Measurements from ENCODE around the gene HAUS7. TPM values are rescaled to one million over a fixed set of nuclear protein-coding genes. Genes with fewer than 3 reads are reported as not detected.
"Not testable (repeated sequence)": the region's sequence is repeated elsewhere in the genome, so short reads cannot be mapped to it uniquely, and the experiment has no call there.

The HAUS7 gene
- total RNA-seq, 1 donor from 2014 or later: 31.3 TPM

GRCh38 chrX:153406011-153406410 lies 64.4 kb downstream of the HAUS7 start:
- peaks cover 19% of the 10 kb centered on the region for H3K27me3 Mint-ChIP-seq (ENCODE audit: low read depth)
- no peak overlapping the region for H3K27ac Mint-ChIP-seq (ENCODE audit: unreplicated experiment)
- TF ChIP-seq CTCF (IDR thresholded peaks at IDR 0.05): no peak
- peak; percentile 44 for DNase-seq (ENCODE audit: low spot score)
- peaks cover 11% of the 10 kb centered on the region for H3K9me3 Mint-ChIP-seq (ENCODE audit: low read depth)
- H3K4me1 Mint-ChIP-seq (ENCODE audit: low read depth): no peaks in the 10 kb centered on the region
- no peak overlapping the region for H3K4me3 Mint-ChIP-seq (ENCODE audit: unreplicated experiment)
- H3K36me3 Mint-ChIP-seq (ENCODE audit: low read depth): no peaks in the 10 kb centered on the region

- DNase-seq (ENCODE audit: low spot score): peak; percentile 19
- Mint-ChIP-seq H3K27ac (ENCODE audit: unreplicated experiment) (no peak overlapping the region), H3K9me3 (ENCODE audit: low read depth) (peaks cover 11% of the 10 kb centered on the region), H3K4me1 (ENCODE audit: low read depth) (no peaks in the 10 kb centered on the region), H3K36me3 (ENCODE audit: low read depth) (no peaks in the 10 kb centered on the region), H3K27me3 (ENCODE audit: low read depth) (peaks cover 19% of the 10 kb centered on the region), H3K4me3 (ENCODE audit: unreplicated experiment) (no peak overlapping the region)
- TF ChIP-seq CTCF (IDR thresholded peaks at IDR 0.05): no peak
Measured at GRCh38 chrX:153405426-153405825, 65.0 kb downstream of the HAUS7 start.

DNA sequence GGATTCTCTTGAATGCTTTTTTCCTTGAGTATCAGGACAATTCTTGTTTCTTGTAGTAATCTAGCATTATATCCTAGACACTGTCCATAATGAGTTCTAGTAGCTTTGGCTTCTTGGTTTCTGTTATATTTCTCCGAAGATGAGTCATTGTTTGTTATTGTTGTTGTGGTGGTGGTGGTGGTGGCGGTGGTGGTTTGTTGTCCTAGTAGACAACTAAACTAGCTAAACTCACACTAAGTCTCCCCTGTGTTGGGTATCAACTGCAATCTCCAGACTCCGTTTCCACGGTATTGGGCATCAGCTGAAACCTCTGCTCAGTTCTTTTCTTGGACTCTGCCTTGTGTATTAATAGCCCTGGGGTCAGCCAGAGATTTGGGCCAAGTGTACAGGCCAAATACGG lies 66.0 kb downstream of the HAUS7 start:
- H3K4me3 Mint-ChIP-seq (ENCODE audit: unreplicated experiment); H3K27ac Mint-ChIP-seq (ENCODE audit: unreplicated experiment); H3K36me3 Mint-ChIP-seq (ENCODE audit: low read depth); H3K4me1 Mint-ChIP-seq (ENCODE audit: low read depth): not testable (repeated sequence)
- DNase-seq (ENCODE audit: low spot score): peak; percentile 9
- Mint-ChIP-seq H3K9me3 (ENCODE audit: low read depth) (peaks cover 11% of the 10 kb centered on the region), H3K27me3 (ENCODE audit: low read depth) (peaks cover 19% of the 10 kb centered on the region)

DNA sequence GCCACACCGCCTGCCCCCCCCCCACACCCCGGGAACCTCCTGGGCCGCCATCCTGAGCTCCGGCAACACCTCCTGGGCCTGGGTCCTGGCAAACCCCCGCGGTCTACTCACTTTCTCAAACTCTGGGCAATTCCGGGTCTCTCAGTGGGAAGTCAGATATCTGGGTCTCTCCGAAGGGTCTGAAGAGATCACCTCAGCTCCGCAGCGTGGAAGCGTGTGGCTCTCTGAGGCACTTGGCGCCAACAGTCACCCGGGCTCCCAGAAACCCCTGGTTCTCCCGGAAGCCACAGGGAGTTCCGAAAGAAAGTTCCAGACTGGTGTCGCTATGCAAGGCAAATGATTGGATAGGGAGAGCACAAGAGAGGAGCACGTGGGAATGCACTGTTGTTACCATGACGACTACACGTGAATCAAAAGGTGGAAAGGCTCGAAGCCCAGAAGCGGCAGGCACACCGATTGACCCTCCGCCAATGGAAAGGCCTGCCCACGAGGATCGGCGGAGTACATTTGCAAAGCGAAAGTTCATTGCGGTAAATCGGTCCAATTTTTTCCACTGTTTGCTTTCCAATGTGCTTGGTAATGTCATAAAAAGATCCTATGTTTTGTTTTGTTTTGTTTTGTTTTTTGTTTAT lies 69.1 kb downstream of the HAUS7 start, which contains the start of gene PNMA6E:
TSS of gene PNMA6E (minus strand) at position 218 of the 632 bp plus-strand sequence. CDS start 2,501 bp downstream, outside the sequence.
- Mint-ChIP-seq H3K9me3 (ENCODE audit: low read depth) (peaks cover 11% of the 10 kb centered on the region), H3K4me1 (ENCODE audit: low read depth) (no peaks in the 10 kb centered on the region), H3K27ac (ENCODE audit: unreplicated experiment) (no peak within 1 kb of the TSS), H3K4me3 (ENCODE audit: unreplicated experiment) (no peak within 1 kb of the TSS), H3K27me3 (ENCODE audit: low read depth) (peaks cover 16% of the 10 kb centered on the region), H3K36me3 (ENCODE audit: low read depth) (no peaks in the 10 kb centered on the region)
- peak; percentile 59 for DNase-seq (ENCODE audit: low spot score)
- no peak for TF ChIP-seq CTCF (IDR thresholded peaks at IDR 0.05)

DNA sequence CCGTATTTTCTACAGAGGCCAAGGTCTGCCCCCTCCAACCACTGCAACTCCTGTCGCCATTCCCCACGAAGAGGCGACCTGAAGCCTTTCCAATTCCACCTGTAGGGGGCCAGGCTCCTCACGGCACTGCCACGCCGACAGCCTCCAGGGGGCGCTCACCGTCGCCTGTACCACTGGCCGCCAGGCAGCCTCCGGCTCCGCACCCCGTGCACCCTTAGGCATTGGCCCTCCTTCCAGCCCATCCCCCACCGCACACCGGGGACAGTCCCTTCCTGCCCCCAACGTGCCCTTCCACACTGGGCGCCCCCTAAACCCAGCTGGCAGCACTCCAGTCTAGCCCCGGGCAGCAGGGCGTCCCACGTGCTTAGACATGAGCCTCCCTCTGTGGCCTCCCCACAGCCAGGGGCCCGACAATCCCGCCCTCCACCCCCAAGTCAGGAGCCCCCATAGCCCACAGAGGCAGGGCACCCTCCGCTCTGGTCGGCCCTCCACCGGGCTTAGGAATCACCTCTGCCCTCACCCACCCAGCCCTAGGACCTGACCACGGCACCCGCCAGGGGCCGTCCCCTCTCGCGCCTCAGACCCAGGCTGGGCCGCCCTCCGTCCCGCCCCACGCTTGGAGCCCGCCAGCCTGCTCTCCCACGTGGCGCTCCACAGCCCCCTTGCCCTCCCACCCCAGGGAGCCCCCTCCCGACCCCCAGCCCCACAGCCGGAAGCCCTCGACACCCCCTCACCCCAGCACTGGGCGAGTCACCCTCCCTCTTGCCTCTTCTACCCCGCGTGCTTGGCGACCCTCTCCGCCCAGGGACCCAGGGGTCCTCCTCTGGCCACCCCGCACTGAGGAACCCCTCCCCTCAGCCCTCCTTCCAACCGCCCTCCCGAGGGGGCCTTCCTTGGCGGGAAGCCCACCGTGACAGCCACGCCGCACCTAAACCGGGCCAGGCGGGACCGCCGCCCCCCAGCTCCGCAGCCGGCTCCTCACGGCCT lies 69.9 kb downstream of the HAUS7 start:
- Mint-ChIP-seq H3K27me3 (ENCODE audit: low read depth) (peaks cover 18% of the 10 kb centered on the region), H3K4me1 (ENCODE audit: low read depth) (no peaks in the 10 kb centered on the region), H3K4me3 (ENCODE audit: unreplicated experiment) (no peak overlapping the region), H3K9me3 (ENCODE audit: low read depth) (peaks cover 11% of the 10 kb centered on the region), H3K36me3 (ENCODE audit: low read depth) (no peaks in the 10 kb centered on the region), H3K27ac (ENCODE audit: unreplicated experiment) (no peak overlapping the region)
- DNase-seq (ENCODE audit: low spot score): peak; percentile 82
- peak; percentile 80 for TF ChIP-seq CTCF (IDR thresholded peaks at IDR 0.05)
